ENCODE data around the gene DHRS1.

Gene DHRS1

GRCh38 chr14:24322672-24323071, 23.1 kb upstream of the DHRS1 start:
- H3K27ac Mint-ChIP-seq (ENCODE audit: low read depth), result no peak overlapping the region

GRCh38 chr14:24321212-24321975, 21.8 kb upstream of the DHRS1 start:
- Mint-ChIP-seq H3K4me1 (peaks cover 17% of the 10 kb centered on the region), H3K27ac (ENCODE audit: low read depth) (no peak overlapping the region), H3K36me3 (ENCODE audit: insufficient read depth) (no peaks in the 10 kb centered on the region), H3K4me3 (no peak overlapping the region), H3K27me3 (no peaks in the 10 kb centered on the region), H3K9me3 (no peaks in the 10 kb centered on the region)
- ATAC-seq (replicated peaks; ENCODE audit: extremely low read depth, poor library complexity, severe bottlenecking) (no peak), DNase-seq (ENCODE audit: low spot score in 2 of 2) (no peak)

More at GRCh38 chr14:24322672-24323071, 23.1 kb upstream of the DHRS1 start:
- H3K36me3 Mint-ChIP-seq (ENCODE audit: insufficient read depth), result no peaks in the 10 kb centered on the region
- DNase-seq (ENCODE audit: low spot score in 2 of 2), result no peak
- peaks cover 26% of the 10 kb centered on the region for H3K4me1 Mint-ChIP-seq
- H3K4me3 Mint-ChIP-seq, result no peak overlapping the region
- no peak for ATAC-seq (replicated peaks; ENCODE audit: extremely low read depth, poor library complexity, severe bottlenecking)
- no peaks in the 10 kb centered on the region for H3K9me3 Mint-ChIP-seq
- H3K27me3 Mint-ChIP-seq, result no peaks in the 10 kb centered on the region

DNA sequence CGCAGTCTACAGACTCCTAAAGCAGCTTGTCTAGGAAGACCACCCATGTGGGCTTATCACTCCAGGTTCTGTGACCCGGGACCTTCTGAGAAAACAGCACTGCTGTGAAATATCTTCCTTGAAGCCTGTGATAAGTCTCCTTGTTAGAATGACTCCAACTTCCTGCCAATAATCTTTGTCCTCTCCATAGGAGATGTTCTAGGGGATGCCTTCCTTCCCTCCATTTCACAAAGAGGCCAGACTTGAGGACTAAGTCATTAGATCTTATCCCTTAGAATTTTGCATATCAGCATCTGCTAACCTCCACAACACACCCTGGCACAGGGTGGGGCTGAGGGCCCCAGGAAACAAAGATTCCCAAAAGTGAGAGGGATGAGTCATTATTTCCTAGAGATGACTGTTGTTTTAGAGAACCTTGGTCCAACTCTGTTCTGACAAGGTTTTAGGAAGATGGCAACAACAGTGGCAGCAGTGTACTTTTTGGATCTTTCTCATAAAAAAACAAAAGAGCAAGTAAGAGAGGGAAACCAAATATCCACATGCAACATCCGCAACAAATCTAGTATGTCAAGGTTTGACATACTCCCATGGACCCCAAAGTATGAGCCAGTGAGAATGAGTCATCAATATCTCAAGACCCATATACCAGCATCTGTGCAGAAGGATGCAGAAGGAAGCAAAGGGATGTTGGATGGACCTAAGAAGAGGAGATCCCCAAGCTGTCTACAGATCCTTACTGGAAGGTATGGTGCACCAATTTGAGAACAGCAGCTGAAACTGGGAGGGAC, 17.8 kb upstream of the DHRS1 start:
- Mint-ChIP-seq H3K27ac (ENCODE audit: low read depth) (no peak overlapping the region), H3K4me3 (no peak overlapping the region), H3K9me3 (no peaks in the 10 kb centered on the region), H3K36me3 (ENCODE audit: insufficient read depth) (peaks cover 4% of the 10 kb centered on the region), H3K27me3 (no peaks in the 10 kb centered on the region), H3K4me1 (peaks cover 46% of the 10 kb centered on the region)
- DNase-seq (ENCODE audit: low spot score in 2 of 2), result no peak
- no peak for ATAC-seq (replicated peaks; ENCODE audit: extremely low read depth, poor library complexity, severe bottlenecking)

GRCh38 chr14:24316597-24316950, 17.0 kb upstream of the DHRS1 start:
- Mint-ChIP-seq H3K27ac (ENCODE audit: low read depth) (no peak overlapping the region), H3K4me1 (peaks cover 53% of the 10 kb centered on the region), H3K36me3 (ENCODE audit: insufficient read depth) (peaks cover 5% of the 10 kb centered on the region), H3K27me3 (no peaks in the 10 kb centered on the region), H3K4me3 (no peak overlapping the region), H3K9me3 (no peaks in the 10 kb centered on the region)
- no peak for DNase-seq (ENCODE audit: low spot score in 2 of 2)
- ATAC-seq (replicated peaks; ENCODE audit: extremely low read depth, poor library complexity, severe bottlenecking), result no peak

DNA sequence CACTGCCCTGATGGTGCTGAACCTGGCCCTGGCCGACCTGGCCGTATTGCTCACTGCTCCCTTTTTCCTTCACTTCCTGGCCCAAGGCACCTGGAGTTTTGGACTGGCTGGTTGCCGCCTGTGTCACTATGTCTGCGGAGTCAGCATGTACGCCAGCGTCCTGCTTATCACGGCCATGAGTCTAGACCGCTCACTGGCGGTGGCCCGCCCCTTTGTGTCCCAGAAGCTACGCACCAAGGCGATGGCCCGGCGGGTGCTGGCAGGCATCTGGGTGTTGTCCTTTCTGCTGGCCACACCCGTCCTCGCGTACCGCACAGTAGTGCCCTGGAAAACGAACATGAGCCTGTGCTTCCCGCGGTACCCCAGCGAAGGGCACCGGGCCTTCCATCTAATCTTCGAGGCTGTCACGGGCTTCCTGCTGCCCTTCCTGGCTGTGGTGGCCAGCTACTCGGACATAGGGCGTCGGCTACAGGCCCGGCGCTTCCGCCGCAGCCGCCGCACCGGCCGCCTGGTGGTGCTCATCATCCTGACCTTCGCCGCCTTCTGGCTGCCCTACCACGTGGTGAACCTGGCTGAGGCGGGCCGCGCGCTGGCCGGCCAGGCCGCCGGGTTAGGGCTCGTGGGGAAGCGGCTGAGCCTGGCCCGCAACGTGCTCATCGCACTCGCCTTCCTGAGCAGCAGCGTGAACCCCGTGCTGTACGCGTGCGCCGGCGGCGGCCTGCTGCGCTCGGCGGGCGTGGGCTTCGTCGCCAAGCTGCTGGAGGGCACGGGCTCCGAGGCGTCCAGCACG, 16.4 kb upstream of the DHRS1 start:
- ATAC-seq (replicated peaks; ENCODE audit: extremely low read depth, poor library complexity, severe bottlenecking), result no peak
- no peaks in the 10 kb centered on the region for H3K9me3 Mint-ChIP-seq
- DNase-seq (ENCODE audit: low spot score in 2 of 2), result no peak
- peaks cover 55% of the 10 kb centered on the region for H3K4me1 Mint-ChIP-seq
- H3K27me3 Mint-ChIP-seq, result no peaks in the 10 kb centered on the region
- peak overlapping the region; percentile 8 for H3K27ac Mint-ChIP-seq (ENCODE audit: low read depth)
- peaks cover 7% of the 10 kb centered on the region for H3K36me3 Mint-ChIP-seq (ENCODE audit: insufficient read depth)
- peak overlapping the region; percentile 25 for H3K4me3 Mint-ChIP-seq

DNA sequence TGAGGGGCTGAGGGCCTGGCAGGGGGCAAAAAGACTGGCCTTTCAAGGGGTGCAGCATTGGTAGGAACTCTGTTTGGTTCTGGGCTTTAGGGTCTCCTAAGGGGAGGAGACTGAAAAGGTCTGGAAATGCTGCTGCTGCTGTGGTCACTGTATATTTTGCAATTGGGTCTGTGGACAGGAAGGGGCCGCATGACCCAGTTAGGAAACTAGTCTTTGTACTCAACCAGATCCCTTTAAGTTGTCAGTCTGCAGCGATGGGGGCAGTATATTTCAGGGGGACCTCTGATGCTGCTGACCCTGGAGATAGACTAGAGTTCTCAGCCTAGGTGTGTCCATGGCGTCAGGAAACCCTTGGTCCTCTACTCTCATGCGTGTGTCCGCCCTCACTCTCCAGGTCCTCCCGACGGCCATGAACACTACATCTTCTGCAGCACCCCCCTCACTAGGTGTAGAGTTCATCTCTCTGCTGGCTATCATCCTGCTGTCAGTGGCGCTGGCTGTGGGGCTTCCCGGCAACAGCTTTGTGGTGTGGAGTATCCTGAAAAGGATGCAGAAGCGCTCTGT, 15.7 kb upstream of the DHRS1 start:
- peaks cover 56% of the 10 kb centered on the region for H3K4me1 Mint-ChIP-seq
- H3K27ac Mint-ChIP-seq (ENCODE audit: low read depth), result peak overlapping the region; percentile 8
- DNase-seq (ENCODE audit: low spot score in 2 of 2) (no peak), ATAC-seq (replicated peaks; ENCODE audit: extremely low read depth, poor library complexity, severe bottlenecking) (no peak)
- H3K27me3 Mint-ChIP-seq, result no peaks in the 10 kb centered on the region
- peaks cover 7% of the 10 kb centered on the region for H3K36me3 Mint-ChIP-seq (ENCODE audit: insufficient read depth)
- H3K4me3 Mint-ChIP-seq, result peak overlapping the region; percentile 25
- H3K9me3 Mint-ChIP-seq, result no peaks in the 10 kb centered on the region

GRCh38 chr14:24314377-24315193, 15.0 kb upstream of the DHRS1 start:
- ATAC-seq (replicated peaks; ENCODE audit: extremely low read depth, poor library complexity, severe bottlenecking) (no peak), DNase-seq (ENCODE audit: low spot score in 2 of 2) (no peak)
- H3K4me3 Mint-ChIP-seq, result peak overlapping the region; percentile 76
- H3K27me3 Mint-ChIP-seq, result no peaks in the 10 kb centered on the region
- H3K9me3 Mint-ChIP-seq, result no peaks in the 10 kb centered on the region
- H3K36me3 Mint-ChIP-seq (ENCODE audit: insufficient read depth), result peaks cover 10% of the 10 kb centered on the region
- H3K27ac Mint-ChIP-seq (ENCODE audit: low read depth), result peak overlapping the region; percentile 90
- peaks cover 63% of the 10 kb centered on the region for H3K4me1 Mint-ChIP-seq

GRCh38 chr14:24313913-24314312, 14.3 kb upstream of the DHRS1 start:
- ATAC-seq (replicated peaks; ENCODE audit: extremely low read depth, poor library complexity, severe bottlenecking), result no peak
- Mint-ChIP-seq H3K4me3 (peak overlapping the region; percentile 76), H3K27ac (ENCODE audit: low read depth) (peak overlapping the region; percentile 90), H3K9me3 (no peaks in the 10 kb centered on the region), H3K27me3 (no peaks in the 10 kb centered on the region), H3K36me3 (ENCODE audit: insufficient read depth) (peaks cover 10% of the 10 kb centered on the region), H3K4me1 (peaks cover 65% of the 10 kb centered on the region)
- DNase-seq (ENCODE audit: low spot score in 2 of 2), result no peak

DNA sequence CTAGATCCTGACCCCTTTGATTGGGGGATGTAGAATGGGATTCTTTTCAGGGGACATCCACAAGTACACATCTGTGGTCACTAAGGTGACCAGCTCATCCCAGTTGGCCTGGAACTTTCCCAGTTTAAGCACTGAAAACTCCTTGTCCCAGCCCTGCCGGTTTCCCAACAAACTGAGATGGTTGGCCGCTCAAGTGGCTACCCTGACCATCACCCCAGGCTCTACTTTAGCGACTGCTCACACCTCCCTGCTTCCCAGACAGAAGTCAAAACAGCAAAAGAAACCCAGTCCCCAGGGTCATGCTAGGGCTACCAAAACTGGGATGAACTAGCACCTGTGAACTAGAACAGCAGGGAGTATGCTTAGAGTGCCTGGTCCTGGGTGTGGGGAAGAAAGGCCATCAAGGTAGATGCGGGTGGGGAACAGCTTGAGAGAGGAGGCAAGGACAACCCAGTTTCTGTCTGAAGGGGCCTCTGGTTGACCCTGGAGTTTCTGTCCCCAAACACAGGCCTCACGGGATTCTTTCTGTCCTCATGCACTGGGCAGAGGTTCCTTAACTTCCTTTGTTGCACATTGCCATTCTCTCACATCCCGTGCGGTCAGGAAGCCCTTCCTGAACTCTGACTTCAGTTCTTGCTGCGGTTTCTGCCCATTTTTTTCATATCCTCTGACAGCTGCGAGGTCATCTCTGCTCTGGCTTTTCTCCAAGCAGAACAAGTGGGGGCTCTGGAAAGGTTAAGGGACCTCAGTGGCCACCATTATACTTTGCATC, 13.3 kb upstream of the DHRS1 start:
- peak overlapping the region; percentile 76 for H3K4me3 Mint-ChIP-seq
- peaks cover 15% of the 10 kb centered on the region for H3K36me3 Mint-ChIP-seq (ENCODE audit: insufficient read depth)
- peak overlapping the region; percentile 90 for H3K27ac Mint-ChIP-seq (ENCODE audit: low read depth)
- H3K27me3 Mint-ChIP-seq, result no peaks in the 10 kb centered on the region
- ATAC-seq (replicated peaks; ENCODE audit: extremely low read depth, poor library complexity, severe bottlenecking) (no peak), DNase-seq (ENCODE audit: low spot score in 2 of 2) (no peak)
- H3K4me1 Mint-ChIP-seq, result peaks cover 68% of the 10 kb centered on the region
- no peaks in the 10 kb centered on the region for H3K9me3 Mint-ChIP-seq

GRCh38 chr14:24311837-24312615, 12.4 kb upstream of the DHRS1 start:
- Mint-ChIP-seq H3K36me3 (ENCODE audit: insufficient read depth) (peaks cover 15% of the 10 kb centered on the region), H3K4me3 (peak overlapping the region; percentile 76), H3K27me3 (no peaks in the 10 kb centered on the region), H3K4me1 (peaks cover 76% of the 10 kb centered on the region), H3K27ac (ENCODE audit: low read depth) (peak overlapping the region; percentile 90), H3K9me3 (no peaks in the 10 kb centered on the region)
- no peak for ATAC-seq (replicated peaks; ENCODE audit: extremely low read depth, poor library complexity, severe bottlenecking)
- DNase-seq (ENCODE audit: low spot score in 2 of 2), result no peak
